ENCODE results near the gene NLRP3. TPM values are rescaled to one million over a fixed set of nuclear protein-coding genes. Genes with fewer than 3 reads are reported as not detected.

The NLRP3 gene
- total and polyA plus RNA-seq, 9 of the 15 experiments (the other 6 are each of a cell fraction or from before 2014, with no cell fraction given), result not detected

- no peak for TF ChIP-seq RERE (CRISPR knock-in tag; IDR thresholded peaks at IDR 0.05; ENCODE audit: borderline replicate concordance)
- no peak for TF ChIP-seq MED1 (CRISPR knock-in tag; IDR thresholded peaks at IDR 0.05; ENCODE audit: borderline replicate concordance)
- no peak for TF ChIP-seq ZFP1 (CRISPR knock-in tag; IDR thresholded peaks at IDR 0.05)
- no peak for TF ChIP-seq SAP30 (IDR thresholded peaks at IDR 0.05; ENCODE audit: borderline replicate concordance, insufficient read depth, low read depth, low read length, poor library complexity, severe bottlenecking)
- TF ChIP-seq ZNF830 (CRISPR knock-in tag; IDR thresholded peaks at IDR 0.05), result no peak
- TF ChIP-seq ZFP36 (IDR thresholded peaks at IDR 0.05; ENCODE audit: low read depth, low read length, partially characterized antibody), result no peak
- TF ChIP-seq ZSCAN29 (IDR thresholded peaks at IDR 0.05), result no peak
- no peak for TF ChIP-seq SIRT6 (IDR thresholded peaks at IDR 0.05; ENCODE audit: low read depth, low read length)
- no peak for TF ChIP-seq MAX (CRISPR knock-in tag; IDR thresholded peaks at IDR 0.05)
- TF ChIP-seq MTA2 (IDR thresholded peaks at IDR 0.05; ENCODE audit: low read depth), result no peak
- no peak for TF ChIP-seq MCM7 (IDR thresholded peaks at IDR 0.05)
- TF ChIP-seq ZFX (CRISPR knock-in tag; IDR thresholded peaks at IDR 0.05), result no peak
These were observed 77.1 kb downstream of the NLRP3 start (continued) for GRCh38 chr1:247493106-247493505.

Data from K562 (cell line).